Right ventricle myocardium superior (tissue), 1 donor: ENCODE results near the gene FIG4. TPM values are rescaled to one million over a fixed set of nuclear protein-coding genes. Genes with fewer than 3 reads are reported as not detected.

ENCODE experiments used
- ATAC-seq: fragments of 200-7000 bp; cut with Tn5 transposase; one replicate; pipeline ENCODE4 v1.9.1; 2020; ENCODE audit warnings: mild to moderate bottlenecking; ENCODE audit not compliant: poor library complexity
- DNase-seq: peaks from one replicate; pipeline ENCODE4 v3.0.0-alpha.2; 2020
- intact Hi-C: fragments of 100-400 bp; cut with DNase I; formaldehyde crosslinking; loops from one replicate; pipeline ENCODE4 v1.11.2; 2022
- total RNA-seq: library from RNA; stranded (reverse); fragmentation: NEBNext Ultra II Directional; extraction: Animal tissue kit (Norgen Biotek cat#: 25700); gene quantifications from one replicate; pipeline ENCODE4 v1.2.1, GENCODE V29; 2021
- donor health status: DM: no; HTN: yes; CAD: no; lungs with severe emphysema.

Gene FIG4
- total RNA-seq, 1 donor from 2014 or later: 7.7 TPM

DNA sequence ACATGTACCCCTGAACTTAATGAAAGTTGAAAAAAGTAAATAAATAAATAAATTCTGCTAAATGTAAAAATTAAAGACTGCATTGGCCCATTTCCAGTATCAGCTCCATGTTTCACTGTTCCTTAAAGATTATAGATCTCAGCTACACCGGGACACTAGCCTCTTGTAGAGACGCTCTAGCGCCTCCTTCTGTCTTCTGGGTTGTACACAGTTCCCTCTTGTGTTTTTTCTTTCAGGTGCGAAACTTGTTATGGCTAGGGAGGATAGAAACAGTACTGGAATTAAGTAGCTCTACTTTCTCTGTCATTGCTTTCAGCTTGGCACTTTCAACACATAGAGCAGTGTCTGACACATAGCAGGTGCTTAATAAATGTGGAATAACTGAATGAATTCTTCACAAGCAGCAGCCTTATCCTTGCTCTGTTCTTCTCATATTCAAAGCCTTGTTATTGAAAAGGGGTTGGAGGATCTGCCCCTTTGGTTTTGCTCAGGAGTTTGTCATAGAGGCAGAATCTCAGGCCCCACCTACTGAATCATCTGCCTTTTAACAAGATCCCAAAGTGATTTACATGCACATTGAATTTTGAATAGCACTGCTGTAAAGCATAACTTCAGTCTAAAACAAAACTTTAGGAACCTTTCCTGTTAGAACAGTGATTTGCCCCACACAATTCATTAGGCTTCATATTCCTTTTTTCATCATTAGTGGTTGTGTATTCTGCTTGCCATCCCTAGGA, 92.3 kb downstream of the FIG4 start:
- DNase-seq (no peak), ATAC-seq (no peak)
- intact Hi-C loops: loop anchor here (5.0 kb wide), 1 partner anchor 76 kb away; no protein-coding TSS in a partner anchor

DNA sequence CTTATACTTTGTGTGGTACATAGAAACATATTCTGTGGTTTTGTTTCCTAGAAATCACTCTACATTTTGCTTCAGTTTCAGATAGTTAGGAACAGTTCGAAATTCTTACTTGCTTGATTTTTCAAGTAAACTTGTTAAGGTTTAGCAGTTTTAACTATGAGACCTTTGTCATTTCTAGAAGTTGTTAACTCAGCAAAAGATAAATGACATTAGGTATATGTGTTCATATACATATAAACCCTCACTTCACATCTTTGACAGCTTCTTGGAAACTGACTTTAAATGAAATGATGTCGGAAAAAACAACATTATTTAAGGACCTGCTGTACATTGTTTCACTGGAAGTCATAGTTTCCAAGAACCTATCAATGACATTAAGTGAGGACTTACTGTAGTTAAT, 96.2 kb downstream of the FIG4 start:
- no peak for ATAC-seq
- no peak for DNase-seq
- intact Hi-C loops: no loop called here

DNA sequence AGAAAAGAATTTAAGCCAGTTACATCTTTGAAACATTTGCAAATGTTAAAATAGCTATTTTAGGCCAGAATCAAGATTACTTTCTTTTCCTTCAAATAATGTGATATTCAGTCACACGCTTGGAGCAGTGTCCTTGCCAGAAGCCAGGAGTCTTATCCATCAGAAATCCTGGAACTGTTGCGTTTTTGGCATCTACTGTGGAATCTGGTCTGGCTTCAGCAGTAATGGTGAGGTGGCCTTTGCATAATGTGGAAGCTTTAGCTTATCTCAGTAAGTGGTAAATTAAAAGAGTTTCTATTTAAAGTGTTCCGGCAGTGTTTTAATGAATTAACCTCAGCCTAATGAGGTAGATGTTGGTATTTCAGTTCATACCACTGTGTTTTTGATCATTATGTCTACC, 97.6 kb downstream of the FIG4 start:
- no peak for ATAC-seq
- no peak for DNase-seq
- intact Hi-C loops: no loop called here

DNA sequence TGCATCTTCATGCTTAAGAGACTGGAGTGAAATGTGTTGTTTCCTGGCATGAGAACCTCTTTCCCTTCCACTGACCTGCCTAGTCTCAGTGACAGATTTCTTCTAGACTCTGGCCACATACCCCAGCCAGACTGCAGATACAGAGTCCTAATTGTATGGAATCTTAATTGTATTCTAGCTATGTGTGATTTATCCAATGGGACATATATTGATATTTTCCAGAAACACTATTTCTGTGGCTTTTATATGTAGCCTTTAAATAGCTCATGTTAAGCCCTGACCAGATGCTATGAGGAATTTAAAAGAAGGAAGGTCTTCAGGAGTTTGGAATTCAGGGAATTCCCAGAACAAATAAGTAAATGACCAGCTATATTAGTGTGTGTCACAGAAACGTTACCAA, 99.0 kb downstream of the FIG4 start:
- intact Hi-C loops: no loop called here
- no peak for ATAC-seq
- no peak for DNase-seq

DNA sequence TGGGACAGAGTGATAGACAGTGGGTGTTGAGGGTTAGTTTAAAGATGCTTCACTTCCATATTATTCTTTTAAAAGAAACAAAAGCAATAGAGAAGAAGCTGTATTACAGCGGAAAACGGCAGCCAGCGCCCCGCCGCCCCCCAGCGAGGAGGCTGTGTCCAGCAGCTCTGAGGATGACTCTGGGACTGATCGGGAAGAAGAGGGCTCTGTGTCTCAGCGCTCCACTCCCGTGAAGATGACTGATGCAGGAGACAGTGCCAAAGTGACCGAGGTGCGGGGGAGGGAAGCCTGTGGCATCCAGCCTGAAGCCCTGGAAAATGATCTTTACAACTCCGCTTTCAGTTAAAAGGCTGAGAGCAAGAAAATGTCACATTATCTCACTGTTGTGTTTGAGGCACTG, 100.2 kb downstream of the FIG4 start:
- DNase-seq (no peak), ATAC-seq (no peak)
- intact Hi-C loops: no loop called here

DNA sequence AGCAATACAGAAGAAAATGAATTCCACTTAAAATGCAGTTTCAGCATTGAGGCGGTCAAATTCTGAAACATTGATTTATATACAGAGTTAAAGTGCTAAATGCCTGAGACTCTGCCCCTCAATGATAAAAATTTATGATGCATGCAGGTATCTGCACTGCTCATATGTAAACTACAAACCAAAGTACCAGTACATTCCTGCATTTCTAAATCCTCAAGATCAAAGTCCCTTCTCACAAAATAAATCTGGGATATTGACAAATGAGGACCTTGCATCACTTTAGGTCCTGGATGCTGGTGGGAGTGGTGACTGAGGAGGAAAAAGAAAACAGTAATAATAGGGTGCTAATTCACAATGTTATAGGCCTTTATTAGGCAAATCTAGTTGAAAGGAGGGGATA, 101.9 kb downstream of the FIG4 start:
- DNase-seq (no peak), ATAC-seq (no peak)
- intact Hi-C loops: no loop called here

DNA sequence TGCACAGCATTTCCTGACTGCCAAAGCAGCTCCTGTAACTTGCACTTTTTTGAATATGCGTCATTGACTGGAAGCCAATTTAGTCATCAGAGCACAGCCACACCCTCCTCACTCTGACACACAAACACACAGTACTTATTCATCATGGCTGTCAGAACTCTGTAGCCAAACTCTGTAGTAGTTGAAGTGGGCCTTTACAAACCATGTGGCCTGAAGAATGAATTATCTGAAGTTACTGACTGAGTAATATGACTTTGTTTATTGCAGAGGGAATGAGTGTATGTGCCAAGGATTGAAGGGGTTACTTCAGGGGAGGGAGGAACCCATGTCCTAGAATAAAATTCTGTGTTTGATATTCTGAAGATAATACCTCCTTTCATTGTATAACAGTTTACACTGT, 102.7 kb downstream of the FIG4 start:
- DNase-seq (no peak), ATAC-seq (peak; percentile 93)
- intact Hi-C loops: no loop called here

DNA sequence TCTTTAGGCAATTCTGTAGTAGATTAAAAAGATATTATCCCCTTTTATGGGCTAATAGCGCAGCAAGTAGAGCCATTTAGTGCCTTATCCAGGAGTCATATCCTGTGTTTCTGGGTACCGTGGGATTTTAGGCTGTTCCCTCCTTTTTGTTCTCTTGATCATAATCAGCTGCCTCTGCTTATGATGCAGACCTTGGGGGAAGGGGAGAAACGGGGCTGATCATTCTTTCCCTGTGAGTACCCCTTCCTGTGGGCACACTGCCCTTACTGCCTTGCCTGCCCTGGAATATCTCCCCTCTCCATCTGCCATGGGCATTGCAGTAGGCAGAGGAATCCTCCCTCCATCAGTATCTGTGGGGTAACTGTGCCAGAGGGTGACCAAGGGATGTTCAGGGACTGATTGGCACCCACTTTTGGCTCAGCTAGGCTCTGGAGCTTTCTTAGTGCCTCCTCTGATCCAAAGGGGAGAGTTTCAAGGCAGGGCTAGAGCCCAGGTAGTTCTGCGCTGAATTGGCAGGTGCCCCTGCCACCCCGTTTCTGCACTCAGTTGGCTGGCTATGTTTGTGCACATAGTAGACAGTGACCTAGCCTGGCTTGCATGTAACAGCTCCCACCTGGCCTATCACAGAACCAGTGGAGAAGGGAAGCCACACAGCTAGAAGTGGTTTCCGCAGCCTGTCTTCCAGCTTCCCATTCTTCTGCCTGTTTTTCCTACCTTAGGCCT, 103.3 kb downstream of the FIG4 start:
- DNase-seq (no peak), ATAC-seq (peak; percentile 34)
- intact Hi-C loops: no loop called here

DNA sequence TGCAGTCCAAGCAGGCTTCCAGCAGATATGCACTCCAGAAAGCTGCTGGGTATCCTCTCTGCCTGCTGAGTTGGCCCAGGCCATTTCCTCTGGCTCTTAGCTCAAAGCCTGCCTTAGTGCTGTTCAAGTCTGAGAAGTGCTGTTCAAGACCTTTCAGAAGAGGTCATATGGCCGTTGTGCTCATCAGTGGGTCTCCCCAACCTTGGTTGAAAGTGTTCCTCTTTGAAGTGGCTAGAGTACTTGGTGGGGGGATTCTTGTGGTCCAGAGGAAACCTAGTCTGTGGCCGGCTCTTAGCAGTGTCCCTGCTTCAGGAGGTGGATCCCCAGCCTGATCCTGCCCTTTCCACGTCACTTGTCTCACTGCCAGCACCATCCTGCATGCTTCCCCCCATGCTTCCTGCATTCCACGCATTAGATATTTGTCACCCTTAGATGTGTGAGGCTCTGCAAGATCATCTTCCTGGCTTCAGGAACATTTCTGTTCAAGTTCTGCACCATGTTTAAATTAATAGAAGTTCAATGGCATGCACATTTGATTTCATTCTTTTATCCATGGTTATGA, 105.0 kb downstream of the FIG4 start:
- no peak for DNase-seq
- no peak for ATAC-seq
- intact Hi-C loops: no loop called here

DNA sequence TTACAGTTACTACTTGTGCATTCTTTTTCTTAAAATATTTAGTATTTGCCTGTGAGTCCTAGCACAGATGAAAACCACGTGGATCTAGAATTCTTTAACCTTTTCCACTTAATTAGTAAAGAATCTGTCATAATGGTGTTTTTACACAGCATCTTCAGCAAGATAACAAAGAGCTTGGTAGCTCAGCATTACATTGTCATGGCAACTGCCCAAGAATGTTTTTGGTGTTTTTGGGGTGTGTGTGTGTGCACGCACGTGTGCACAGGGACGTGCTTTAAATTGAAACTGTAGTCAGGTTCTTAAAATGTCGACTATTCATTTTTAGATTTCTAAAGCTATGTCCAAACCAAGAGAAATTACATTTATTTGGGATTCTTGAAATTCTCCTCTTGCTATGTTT, 108.0 kb downstream of the FIG4 start:
- DNase-seq: no peak
- intact Hi-C loops: no loop called here

DNA sequence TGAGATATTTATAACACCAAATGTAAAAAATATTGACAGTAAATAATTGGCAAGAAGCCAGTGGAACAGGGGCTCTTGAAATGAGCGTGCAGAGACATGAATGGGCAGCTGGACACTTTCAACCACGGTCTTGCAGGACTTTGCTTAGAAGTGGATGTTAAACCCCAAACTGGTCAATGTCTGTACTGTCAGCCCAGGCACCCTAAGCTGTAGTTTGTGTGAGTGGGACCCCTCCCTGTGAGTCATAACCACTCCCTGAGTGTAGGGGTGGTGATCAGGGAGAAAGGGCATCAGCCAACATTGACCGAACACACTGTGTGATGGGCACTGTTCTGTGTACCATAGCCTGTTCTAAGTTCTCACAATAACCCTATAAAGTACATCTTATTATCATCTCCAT, 108.6 kb downstream of the FIG4 start:
- ATAC-seq: no peak
- no peak for DNase-seq

More for the DNA sequence above, 108.0 kb downstream of the FIG4 start:
- no peak for ATAC-seq

DNA sequence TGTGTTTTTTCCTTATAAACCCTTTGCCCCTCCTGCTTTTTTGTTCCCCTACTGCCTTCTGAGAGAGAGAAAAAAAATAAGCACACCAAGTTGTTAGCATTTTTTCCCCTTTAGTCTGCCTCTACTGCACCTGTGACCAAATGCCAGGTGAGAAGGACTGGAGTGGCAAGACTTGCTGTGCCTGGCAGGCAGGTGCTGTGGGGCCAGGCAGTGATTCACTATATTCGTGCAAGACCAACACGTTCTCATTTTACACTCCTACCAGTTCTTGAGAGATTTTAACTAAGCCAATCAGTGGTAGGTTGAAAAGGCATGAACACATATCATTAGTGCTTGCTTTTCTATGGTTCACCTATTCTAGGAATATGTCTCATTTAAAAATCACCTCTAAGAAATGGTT, 109.7 kb downstream of the FIG4 start:
- intact Hi-C loops: no loop called here
- ATAC-seq (no peak), DNase-seq (no peak)

More for the DNA sequence above, 108.6 kb downstream of the FIG4 start:
- intact Hi-C loops: no loop called here

DNA sequence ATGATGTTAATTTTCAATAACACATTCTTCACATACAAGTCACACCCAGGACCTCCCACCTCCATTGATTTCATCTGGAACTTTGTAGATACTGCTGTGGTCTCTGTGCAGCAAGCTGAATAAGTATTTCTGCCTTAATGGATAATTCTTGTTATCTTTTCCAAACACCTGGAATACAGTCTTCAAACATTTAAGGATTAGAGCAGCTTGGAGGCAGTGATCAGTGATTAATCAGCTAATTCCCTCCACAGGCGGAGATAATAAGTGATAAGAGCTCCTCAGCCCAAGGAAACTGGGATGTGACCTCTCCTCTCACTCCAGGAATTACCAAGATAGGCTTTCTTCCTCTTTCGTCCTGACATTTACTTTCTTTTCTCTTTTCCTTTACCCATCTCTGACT, 110.7 kb downstream of the FIG4 start:
- intact Hi-C loops: no loop called here
- ATAC-seq (no peak), DNase-seq (no peak)

DNA sequence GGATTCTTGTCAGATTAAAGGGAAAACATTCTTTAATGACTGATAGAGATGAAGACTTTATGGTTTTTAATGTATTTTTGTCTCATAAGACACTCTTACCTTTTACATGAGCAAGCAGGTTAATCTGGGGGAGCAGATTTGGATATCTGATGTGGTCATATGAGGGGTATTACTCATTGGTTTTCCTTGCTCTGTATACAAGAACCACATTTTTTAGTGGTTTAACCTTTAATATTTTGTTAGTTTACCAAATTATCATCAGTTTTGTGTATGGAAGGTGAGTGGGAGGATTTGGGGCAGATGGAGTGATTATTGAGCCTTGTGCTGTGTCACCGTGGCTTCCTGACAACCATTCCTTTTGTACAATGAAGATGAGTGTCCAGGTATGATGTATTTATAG, 112.9 kb downstream of the FIG4 start:
- ATAC-seq (no peak), DNase-seq (no peak)
- intact Hi-C loops: no loop called here

DNA sequence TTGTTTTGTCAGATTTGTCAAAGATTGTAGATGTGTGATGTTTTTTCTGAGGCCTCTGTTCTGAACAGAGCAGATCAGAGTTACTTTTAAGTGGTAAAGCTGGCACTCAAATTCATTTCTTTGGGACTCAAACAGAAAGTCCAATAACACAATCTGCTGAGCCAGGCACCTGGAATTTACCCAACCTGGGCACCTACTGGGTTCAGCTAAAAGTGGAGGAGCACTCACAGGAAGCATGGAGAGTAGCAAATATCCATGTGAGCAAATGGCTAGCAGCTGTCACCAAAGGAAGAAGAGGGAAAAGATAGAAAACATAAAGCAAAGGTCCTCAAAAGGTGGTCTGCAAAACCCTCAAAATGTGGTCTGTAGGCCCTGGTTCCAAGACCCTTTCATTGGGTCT, 116.8 kb downstream of the FIG4 start:
- ATAC-seq (no peak), DNase-seq (no peak)
- intact Hi-C loops: no loop called here

DNA sequence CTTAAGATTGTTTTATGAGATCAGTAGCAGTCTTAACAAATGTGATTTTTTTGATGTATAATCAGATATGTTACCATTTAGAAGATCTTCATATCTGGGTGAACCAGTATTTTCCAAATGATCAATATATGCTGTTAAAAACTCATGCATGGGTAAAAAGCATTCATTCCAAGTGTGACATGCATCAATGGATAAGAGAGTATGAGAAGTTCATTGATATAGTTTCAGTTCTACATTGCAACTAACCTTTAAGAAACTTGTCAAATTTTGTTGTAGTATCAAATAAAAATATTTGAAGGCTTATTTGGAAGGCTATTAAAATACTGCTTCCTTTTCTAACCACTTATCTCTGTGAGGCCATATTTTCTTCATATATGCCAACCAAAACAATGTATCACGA, 117.7 kb downstream of the FIG4 start:
- ATAC-seq: no peak
- no peak for DNase-seq
- intact Hi-C loops: no loop called here

DNA sequence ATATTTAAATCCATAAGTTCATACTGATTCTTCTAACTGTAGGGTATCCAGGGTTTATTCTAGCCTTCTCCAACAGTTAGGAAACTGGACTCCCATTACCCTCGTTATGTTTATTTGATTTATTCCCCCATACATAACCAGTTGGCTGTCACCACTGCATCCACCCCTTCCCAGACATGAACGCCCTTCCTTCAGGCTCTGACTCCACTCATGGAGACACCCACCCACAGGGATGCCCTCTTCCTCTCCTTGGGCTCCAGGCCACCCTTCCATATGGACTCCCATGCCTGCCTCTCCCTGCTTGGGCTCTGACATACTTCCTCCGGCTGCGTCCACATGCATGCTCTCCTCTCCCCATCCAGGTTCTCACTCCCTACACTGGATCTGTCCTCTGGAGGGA, 124.0 kb downstream of the FIG4 start:
- intact Hi-C loops: no loop called here
- DNase-seq (no peak), ATAC-seq (no peak)

DNA sequence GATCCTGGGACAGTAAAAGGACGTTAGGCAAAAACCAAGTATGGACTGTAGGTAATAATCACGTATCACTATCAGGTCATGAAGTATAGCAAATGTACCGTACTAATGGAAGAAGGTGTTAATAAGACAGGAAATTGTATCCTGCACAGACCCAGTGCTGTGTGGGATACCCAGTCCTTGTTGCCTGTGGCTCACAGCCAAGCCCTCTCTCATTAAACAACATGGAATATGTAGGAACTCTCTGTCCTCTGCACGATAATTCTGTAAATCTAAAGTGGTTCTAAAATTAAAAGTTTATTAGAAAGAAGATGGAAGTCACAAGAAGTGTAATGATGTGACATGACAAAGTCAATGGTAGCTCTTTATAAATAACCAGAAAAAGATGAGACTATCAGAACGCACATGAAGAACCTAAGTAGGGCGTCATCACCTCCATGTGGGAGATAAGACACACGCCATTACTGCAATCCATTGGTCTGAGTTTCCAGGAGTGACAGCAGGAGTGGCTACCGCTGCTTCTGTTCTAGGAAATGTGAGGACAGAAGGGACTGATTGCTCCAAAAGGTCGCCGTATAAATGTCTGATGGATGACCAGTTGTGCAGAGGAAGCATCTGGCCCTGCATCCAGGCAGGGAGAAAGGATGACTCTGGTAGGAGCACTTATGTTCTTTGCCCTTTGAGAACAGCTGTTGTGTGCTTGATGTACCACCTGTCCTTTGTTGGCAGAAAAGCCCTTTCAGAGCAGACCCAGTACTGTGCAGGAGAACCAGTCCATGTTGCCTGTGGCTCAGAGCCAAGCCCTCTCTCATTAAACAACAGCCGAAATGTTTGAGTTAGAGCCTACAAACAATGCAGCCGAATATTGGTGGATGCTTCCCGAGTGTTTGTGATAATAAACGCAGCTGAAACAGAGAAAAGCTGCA, 125.6 kb downstream of the FIG4 start:
- DNase-seq: no peak
- ATAC-seq: peak; percentile 80
- intact Hi-C loops: no loop called here

DNA sequence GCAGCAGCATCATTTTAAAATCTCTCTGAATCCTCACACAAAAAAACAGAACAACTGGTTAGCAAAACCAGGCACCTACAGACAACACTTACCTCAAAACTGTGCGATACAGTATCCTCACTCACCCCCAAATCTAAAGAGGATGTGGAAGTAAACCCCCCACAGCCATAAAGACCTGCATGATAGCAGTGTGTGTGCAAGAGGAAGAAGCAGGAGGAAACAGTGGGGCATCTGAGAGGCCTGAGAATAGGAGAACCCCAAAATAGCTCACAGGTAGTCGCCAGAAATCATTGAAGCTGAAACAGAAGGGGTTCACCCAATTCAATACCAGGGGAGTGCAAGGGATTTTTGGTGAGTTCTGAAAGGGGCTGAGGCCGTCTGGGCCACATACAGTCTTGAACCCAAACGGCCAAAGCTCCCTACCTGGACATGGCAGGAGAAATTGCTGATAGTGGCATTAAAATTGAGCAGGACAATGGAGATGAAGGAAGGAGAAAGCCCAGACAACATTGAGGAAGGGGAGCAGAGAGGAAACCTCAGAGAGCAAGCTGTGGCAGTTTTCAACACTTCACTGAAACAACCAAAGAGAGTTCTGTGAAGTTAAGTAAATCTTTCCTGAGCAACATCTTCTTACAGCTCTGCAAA, 129.7 kb downstream of the FIG4 start:
- intact Hi-C loops: no loop called here
- ATAC-seq (no peak), DNase-seq (no peak)
